PC-9 (cell line): ENCODE data around the gene SLC22A31. TPM values are rescaled to one million over a fixed set of nuclear protein-coding genes. Genes with fewer than 3 reads are reported as not detected.

Experiments
- BruUV-seq: library from RNA; stranded (reverse); fragments of 400-500 nt; replicated peaks from 2 replicates; lab custom pipeline; 2021; lab: Mats Ljungman, UMichigan
- CTCF ChIA-PET: fragments of 300-600 bp; sonication (Branson Sonifier 250); formaldehyde crosslinking; loops from one replicate; lab custom pipeline; 2022; ENCODE audit warnings: antibody characterized with exemption; lab: Charles Lee
- POLR2A ChIA-PET: fragments of 300-600 bp; sonication (Branson Sonifier 250); formaldehyde crosslinking; loops from one replicate; lab custom pipeline; 2022; ENCODE audit warnings: antibody characterized with exemption; ENCODE audit not compliant: unreplicated experiment; lab: Charles Lee
- DNase-seq, 2 experiments: peaks; one replicate each; pipeline versions ENCODE4 v3.0.0 to v3.0.0-alpha.2; 2015 to 2022; ENCODE audit warnings: mixed read lengths in 1 of 2
- H2AFZ ChIP-seq: fragments of 200-600 bp; sonication (generic); 2 replicates; pipeline ENCODE4 v1.8.1; 2017; ENCODE audit warnings: antibody characterized with exemption
- H3F3A ChIP-seq: fragments of 200-600 bp; sonication (generic); 2 replicates; pipeline ENCODE4 v1.8.1; 2017; ENCODE audit warnings: antibody characterized with exemption, mild to moderate bottlenecking, low read depth; ENCODE audit not compliant: insufficient read depth
- H3K27ac ChIP-seq: fragments of 200-600 bp; sonication (generic); 2 replicates; pipeline ENCODE4 v1.6.1; 2016; ENCODE audit warnings: mixed run types
- H3K27me3 ChIP-seq: fragments of 200-600 bp; sonication (generic); 2 replicates; pipeline ENCODE4 v1.6.1; 2016; ENCODE audit warnings: low read depth, mixed run types; ENCODE audit not compliant: insufficient read depth
- H3K36me3 ChIP-seq: fragments of 200-600 bp; sonication (generic); 2 replicates; pipeline ENCODE4 v1.6.1; 2016; ENCODE audit warnings: low read depth, mixed run types
- H3K4me1 ChIP-seq: fragments of 200-600 bp; sonication (generic); replicated peaks from 2 replicates; pipeline ENCODE4 v1.6.1; 2016; ENCODE audit warnings: mixed run types; ENCODE audit not compliant: insufficient read depth
- H3K4me2 ChIP-seq: fragments of 200-600 bp; sonication (generic); 2 replicates; pipeline ENCODE4 v1.6.1; 2017; ENCODE audit warnings: mixed run types
- H3K4me3 ChIP-seq: fragments of 200-600 bp; sonication (generic); 2 replicates; pipeline ENCODE4 v1.6.1; 2016; ENCODE audit warnings: mixed run types
- H3K79me2 ChIP-seq: fragments of 200-600 bp; sonication (generic); 2 replicates; pipeline ENCODE4 v1.6.1; 2017; ENCODE audit warnings: low read depth, mixed run types
- H3K9me2 ChIP-seq: fragments of 200-600 bp; sonication (generic); 2 replicates; pipeline ENCODE4 v1.8.1; 2017; ENCODE audit warnings: mild to moderate bottlenecking; ENCODE audit not compliant: insufficient read depth
- H3K9me3 ChIP-seq: fragments of 200-600 bp; sonication (generic); 2 replicates; pipeline ENCODE4 v1.8.1; 2016; ENCODE audit warnings: low read depth; ENCODE audit not compliant: insufficient read depth
- H4K20me1 ChIP-seq: fragments of 200-600 bp; sonication (generic); 2 replicates; pipeline ENCODE4 v1.8.1; 2017; ENCODE audit not compliant: insufficient read depth
- CTCF ChIP-seq: fragments of 200-600 bp; sonication (generic); conservative IDR thresholded peaks from 2 replicates; pipeline ENCODE4 v1.6.1; 2017; ENCODE audit warnings: mixed run types, antibody characterized with exemption, mild to moderate bottlenecking, moderate library complexity
- EZH2 ChIP-seq: fragments of 200-600 bp; sonication (generic); IDR thresholded peaks from 2 replicates; pipeline ENCODE4 v1.8.0; 2017; ENCODE audit warnings: antibody characterized with exemption, low read depth
- intact Hi-C: fragments of 100-400 bp; cut with micrococcal nuclease; formaldehyde crosslinking; loops from one replicate; pipeline ENCODE4 v1.10.0; 2022; ENCODE audit not compliant: unreplicated experiment
- total RNA-seq: library from RNA; stranded (reverse); gene quantifications from 2 replicates; pipeline ENCODE4 v1.2.3, GENCODE V29; 2021

SLC22A31 gene
- total RNA-seq, 1 experiment from 2014 or later = 2.5 TPM

GRCh38 chr16:89178453-89179147 is 21.7 kb downstream of the SLC22A31 start:
- peaks cover 23% of the 10 kb centered on the region for H3K27me3 ChIP-seq
- H3K9me3 ChIP-seq = no peaks in the 10 kb centered on the region
- no peak overlapping the region for H3K27ac ChIP-seq
- no peak overlapping the region for H2AFZ ChIP-seq
- 0 out of 2 replicates have a peak, but pooled peaks cover 5% of the 10 kb centered on the region for H3K4me1 ChIP-seq
- TF ChIP-seq EZH2 = no peak
- no peak for TF ChIP-seq CTCF
- H3K9me2 ChIP-seq = no peaks in the 10 kb centered on the region
- POLR2A ChIA-PET = no interaction called here
- H3K36me3 ChIP-seq = no peaks in the 10 kb centered on the region
- no peak overlapping the region for H3K4me2 ChIP-seq
- BruUV-seq = no TSS peak
- intact Hi-C loops = loop anchor here (10.0 kb wide), 1 partner anchor 724 kb away; the partner anchor contains the start of gene ZFPM1
- CTCF ChIA-PET = no interaction called here
- no peak overlapping the region for H3K4me3 ChIP-seq
- H3F3A ChIP-seq = no peaks in the 10 kb centered on the region
- no peaks in the 10 kb centered on the region; the same call in 1 of the 2 replicates for H4K20me1 ChIP-seq
- H3K79me2 ChIP-seq = no peaks in the 10 kb centered on the region
- DNase-seq = no peak

- Histone ChIP-seq H3K9me3 (no peaks in the 10 kb centered on the region), H3K79me2 (no peaks in the 10 kb centered on the region), H3K9me2 (no peaks in the 10 kb centered on the region), H3K4me3 (no peak overlapping the region), H3K27me3 (peaks cover 30% of the 10 kb centered on the region), H3K4me1 (0 out of 2 replicates have a peak, but pooled peaks cover 5% of the 10 kb centered on the region), H4K20me1 (no peaks in the 10 kb centered on the region; the same call in 1 of the 2 replicates), H2AFZ (no peak overlapping the region), H3F3A (0 out of 2 replicates have a peak, but pooled peaks cover under 1% of the 10 kb centered on the region), H3K27ac (no peak overlapping the region), H3K4me2 (no peak overlapping the region), H3K36me3 (no peaks in the 10 kb centered on the region)
- no TSS peak for BruUV-seq
- intact Hi-C loops = loop anchor here (10.0 kb wide), 1 partner anchor 723 kb away; the partner anchor contains the start of gene ZFPM1
- ChIA-PET POLR2A (no interaction called here), CTCF (no interaction called here)
- TF ChIP-seq CTCF (no peak), EZH2 (no peak)
- no peak for DNase-seq
Observed at GRCh38 chr16:89177501-89177900, 22.8 kb downstream of the SLC22A31 start.

GRCh38 chr16:89176717-89177116 is 23.6 kb downstream of the SLC22A31 start:
- ChIA-PET POLR2A (no interaction called here), CTCF (no interaction called here)
- intact Hi-C loops = loop anchor here (10.0 kb wide), 1 partner anchor 722 kb away; the partner anchor contains the start of gene ZFPM1
- Histone ChIP-seq H3K4me1 (0 out of 2 replicates have a peak, but pooled peaks cover 5% of the 10 kb centered on the region), H3K27me3 (peaks cover 34% of the 10 kb centered on the region), H3K4me3 (no peak overlapping the region), H3K4me2 (no peak overlapping the region), H4K20me1 (no peaks in the 10 kb centered on the region; the same call in 1 of the 2 replicates), H3F3A (0 out of 2 replicates have a peak, but pooled peaks cover 3% of the 10 kb centered on the region), H3K9me3 (no peaks in the 10 kb centered on the region), H3K36me3 (no peaks in the 10 kb centered on the region), H3K79me2 (no peaks in the 10 kb centered on the region), H3K9me2 (no peaks in the 10 kb centered on the region), H3K27ac (no peak overlapping the region), H2AFZ (no peak overlapping the region)
- DNase-seq = no peak
- TF ChIP-seq EZH2 (no peak), CTCF (no peak)
- BruUV-seq = no TSS peak
